Esophagus squamous epithelium (tissue), 4 donors: ENCODE data around the gene BTBD2.

ENCODE experiments used
- CTCF ChIP-seq, 6 experiments: fragments of 450-650 bp in 4 of 6; fragments of 200-600 bp in 2 of 6; sonication (generic) in 2 of 6; IDR thresholded peaks; one replicate each; pipeline ENCODE4 v1.5.1; 2016 to 2019; ENCODE audit warnings: antibody characterized with exemption in 6 of 6, mild to moderate bottlenecking in 4 of 6, moderate library complexity in 4 of 6
- POLR2A ChIP-seq, 4 donors: fragments of 450-650 bp; IDR thresholded peaks; one replicate each; pipeline ENCODE4 v1.6.1; 2017; ENCODE audit warnings: antibody characterized with exemption in 4 of 4, mild to moderate bottlenecking in 4 of 4, moderate library complexity in 3 of 4

- no peak for TF ChIP-seq CTCF (IDR thresholded peaks at IDR 0.05)
- TF ChIP-seq POLR2A (IDR thresholded peaks at IDR 0.05): no peak
Measured at GRCh38 chr19:1956868-1957492, 58.5 kb downstream of the BTBD2 start.
